Fibroblast of mammary gland (primary cell): Measurements from ENCODE around the gene OSBPL3.

ENCODE experiments used
- DNase-seq: peaks from one replicate; pipeline ENCODE4 v3.0.0-alpha.2; 2010; ENCODE audit warnings: low read depth
- H3K4me3 ChIP-seq: 2 replicates; pipeline ENCODE4 v1.5.1; 2011; ENCODE audit warnings: low read depth, mild to moderate bottlenecking, low read length, moderate library complexity; ENCODE audit not compliant: control insufficient read depth
- TF ChIP-seq, protein P1 (sequence below): conservative IDR thresholded peaks from 2 replicates; pipeline ENCODE4 v1.5.1; 2011; ENCODE audit warnings: low read depth, low read length, inconsistent platforms; ENCODE audit not compliant: control insufficient read depth, insufficient read depth

The OSBPL3 gene

DNA sequence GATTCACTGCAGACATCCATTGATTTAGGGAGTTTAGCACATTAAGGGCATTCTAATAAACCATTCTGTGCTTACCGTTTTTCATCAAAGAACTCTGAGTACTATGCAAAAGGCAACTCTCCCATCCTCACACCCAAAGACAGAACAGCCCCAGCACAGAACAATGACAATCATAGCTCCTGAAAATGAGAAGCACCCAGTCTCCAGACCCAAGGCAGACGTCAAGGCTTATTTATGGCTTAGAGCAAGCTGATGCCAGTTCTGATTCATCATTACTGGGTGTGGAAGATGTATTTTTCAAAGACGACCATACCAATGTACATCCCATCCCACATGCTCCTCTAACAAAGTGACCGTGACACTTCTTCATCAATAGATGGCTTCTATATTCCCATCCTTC, 67.6 kb downstream of the OSBPL3 start:
- TF ChIP-seq, protein P1, sequence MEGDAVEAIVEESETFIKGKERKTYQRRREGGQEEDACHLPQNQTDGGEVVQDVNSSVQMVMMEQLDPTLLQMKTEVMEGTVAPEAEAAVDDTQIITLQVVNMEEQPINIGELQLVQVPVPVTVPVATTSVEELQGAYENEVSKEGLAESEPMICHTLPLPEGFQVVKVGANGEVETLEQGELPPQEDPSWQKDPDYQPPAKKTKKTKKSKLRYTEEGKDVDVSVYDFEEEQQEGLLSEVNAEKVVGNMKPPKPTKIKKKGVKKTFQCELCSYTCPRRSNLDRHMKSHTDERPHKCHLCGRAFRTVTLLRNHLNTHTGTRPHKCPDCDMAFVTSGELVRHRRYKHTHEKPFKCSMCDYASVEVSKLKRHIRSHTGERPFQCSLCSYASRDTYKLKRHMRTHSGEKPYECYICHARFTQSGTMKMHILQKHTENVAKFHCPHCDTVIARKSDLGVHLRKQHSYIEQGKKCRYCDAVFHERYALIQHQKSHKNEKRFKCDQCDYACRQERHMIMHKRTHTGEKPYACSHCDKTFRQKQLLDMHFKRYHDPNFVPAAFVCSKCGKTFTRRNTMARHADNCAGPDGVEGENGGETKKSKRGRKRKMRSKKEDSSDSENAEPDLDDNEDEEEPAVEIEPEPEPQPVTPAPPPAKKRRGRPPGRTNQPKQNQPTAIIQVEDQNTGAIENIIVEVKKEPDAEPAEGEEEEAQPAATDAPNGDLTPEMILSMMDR = no peak
- no peak for DNase-seq
- H3K4me3 ChIP-seq = no peak overlapping the region

DNA sequence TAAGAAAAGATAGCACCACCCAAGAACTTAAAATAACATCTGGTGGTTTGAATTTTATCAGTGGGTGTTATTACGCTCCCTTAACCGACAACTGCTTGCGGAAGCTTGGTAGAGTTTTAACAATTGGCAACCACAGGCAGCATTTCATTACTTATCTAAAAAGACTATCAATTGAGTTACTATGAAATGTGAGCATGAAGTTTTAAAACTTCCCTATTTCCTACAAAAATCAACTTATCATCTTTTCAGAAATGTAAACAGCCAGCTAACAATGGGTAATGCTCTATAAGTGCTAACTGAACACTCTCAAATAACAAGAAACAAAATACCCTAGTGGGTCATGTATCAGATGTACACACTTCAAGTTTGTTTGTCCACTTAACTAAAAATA, 68.8 kb downstream of the OSBPL3 start:
- no peak for DNase-seq
- TF ChIP-seq, protein P1 = no peak
- no peak overlapping the region for H3K4me3 ChIP-seq

DNA sequence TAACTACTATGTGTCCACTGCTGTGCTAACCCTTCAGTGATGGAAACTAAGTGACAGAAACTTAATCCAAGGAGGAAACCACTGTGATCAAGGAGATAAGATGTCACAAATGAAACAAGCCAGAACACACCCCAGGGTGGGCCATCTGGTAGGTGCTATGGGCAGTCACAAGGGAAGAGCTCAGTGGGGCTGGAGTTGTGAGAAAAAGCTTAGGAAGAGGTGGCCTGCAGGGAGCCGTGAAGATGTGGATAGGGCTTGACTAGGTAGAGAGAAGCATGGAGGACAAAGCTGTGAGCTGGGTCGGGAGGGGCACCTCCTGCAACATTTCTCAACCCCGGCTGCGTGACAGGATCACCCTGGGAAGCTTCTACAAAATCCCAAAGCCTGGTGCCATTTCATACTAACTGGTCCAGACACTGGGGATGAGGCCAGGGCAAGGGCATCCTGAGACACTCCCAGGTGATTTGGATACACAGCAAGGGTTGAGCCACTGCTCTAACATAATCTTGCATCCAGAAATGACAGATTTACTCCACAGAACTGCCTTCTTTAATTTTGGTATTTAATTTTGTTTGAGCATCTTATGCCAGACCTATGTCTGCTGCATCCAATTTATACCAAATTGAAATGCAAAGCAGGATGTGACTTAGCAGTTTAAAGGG, 69.3 kb downstream of the OSBPL3 start:
- DNase-seq = no peak
- TF ChIP-seq, protein P1 = no peak
- H3K4me3 ChIP-seq = no peak overlapping the region

DNA sequence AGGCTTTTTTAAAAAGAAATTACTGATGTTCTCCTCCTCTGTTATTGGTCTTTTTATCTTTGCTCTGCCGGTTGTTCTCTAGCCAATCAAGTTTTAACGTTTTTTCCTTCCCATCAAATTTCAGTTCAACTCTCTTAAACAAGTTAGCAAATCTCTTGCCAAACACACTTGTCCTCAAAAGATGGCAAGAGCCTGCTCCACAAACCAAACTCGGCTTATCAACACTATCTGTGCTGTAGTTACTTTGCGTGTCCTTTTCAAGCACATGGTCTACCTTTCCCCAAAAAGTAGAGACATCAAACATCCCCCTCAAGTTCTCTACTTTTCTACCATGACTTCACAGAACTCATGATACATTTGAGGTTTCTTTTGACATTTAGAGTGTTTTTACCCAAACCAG, 71.3 kb downstream of the OSBPL3 start:
- no peak for DNase-seq
- TF ChIP-seq, protein P1 = no peak
- H3K4me3 ChIP-seq = no peak overlapping the region

DNA sequence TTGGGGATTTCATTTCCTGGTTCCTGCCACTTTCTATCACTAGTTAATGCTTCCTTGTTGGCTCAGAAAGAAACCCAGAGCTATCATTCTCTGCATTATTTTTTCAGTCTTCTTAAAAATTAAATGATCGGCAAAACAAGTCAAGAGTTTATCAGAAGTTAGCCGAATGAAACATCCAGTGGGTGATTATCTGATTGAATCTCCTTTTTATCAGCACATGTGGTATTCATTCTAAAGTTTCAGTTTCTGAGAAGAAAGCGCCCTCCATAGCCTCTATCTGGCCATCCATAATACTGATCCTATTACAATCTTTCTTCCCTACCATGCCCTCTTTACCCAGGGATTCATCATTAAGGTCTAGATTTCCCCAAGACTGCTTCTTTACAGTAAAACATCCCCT, 71.8 kb downstream of the OSBPL3 start:
- DNase-seq = no peak
- TF ChIP-seq, protein P1 = no peak
- no peak overlapping the region for H3K4me3 ChIP-seq

DNA sequence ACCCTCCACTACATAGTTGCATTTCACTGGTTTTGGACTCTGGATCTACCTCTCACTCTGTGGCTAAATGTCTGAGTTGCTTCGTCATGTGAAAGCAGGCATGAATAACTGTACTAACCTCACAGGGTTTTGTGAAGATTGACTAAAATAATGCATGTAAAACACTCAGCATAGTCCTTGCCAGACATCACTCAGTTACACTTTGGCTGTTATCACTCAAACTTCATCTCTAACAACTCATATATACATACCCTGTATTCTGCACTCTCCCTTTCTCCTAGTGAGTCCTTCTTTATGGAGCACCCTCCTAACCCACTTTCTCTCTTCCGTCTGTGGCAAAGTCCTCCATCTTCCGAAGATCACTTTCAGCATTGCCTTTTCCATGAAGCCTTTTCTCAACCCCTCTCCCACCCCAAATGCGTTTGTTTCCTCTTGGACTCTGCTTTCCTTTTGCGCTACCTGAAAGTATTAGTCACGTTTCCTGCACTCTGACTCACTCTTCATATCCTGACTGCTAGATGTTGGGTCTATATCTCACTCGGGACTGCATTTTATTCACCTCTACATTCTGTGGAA, 72.6 kb downstream of the OSBPL3 start:
- peak; percentile 54 for DNase-seq
- TF ChIP-seq, protein P1 = no peak
- no peak overlapping the region for H3K4me3 ChIP-seq
